Muscle layer of colon (tissue), 2 donors: Measurements from ENCODE around the gene ZNF324.
A peak's percentile ranks its signal among the peaks of the same experiment; 100 is the strongest.

Experiments
- H3K27ac ChIP-seq: one replicate; pipeline ENCODE4 v1.7.0; 2013; ENCODE audit warnings: low read depth, mild to moderate bottlenecking, low read length, moderate library complexity
- H3K27me3 ChIP-seq, 2 donors: one replicate each; pipeline ENCODE4 v1.7.0; 2013; ENCODE audit warnings: low read length in 2 of 2, mild to moderate bottlenecking in 2 of 2; ENCODE audit not compliant: insufficient read depth in 2 of 2, control insufficient read depth in 1 of 2
- H3K36me3 ChIP-seq: one replicate; pipeline ENCODE4 v1.7.0; 2013; ENCODE audit warnings: mild to moderate bottlenecking, low read length; ENCODE audit not compliant: insufficient read depth
- H3K4me1 ChIP-seq: one replicate; pipeline ENCODE4 v1.7.0; 2013; ENCODE audit warnings: mild to moderate bottlenecking, low read length; ENCODE audit not compliant: insufficient read depth
- H3K4me3 ChIP-seq, 2 donors: one replicate each; pipeline ENCODE4 v1.7.0; 2013; ENCODE audit warnings: low read length in 2 of 2, low read depth in 1 of 2, mild to moderate bottlenecking in 1 of 2, moderate library complexity in 1 of 2
- H3K9ac ChIP-seq: one replicate; pipeline ENCODE4 v1.7.0; 2013; ENCODE audit warnings: low read length
- H3K9me3 ChIP-seq: one replicate; pipeline ENCODE4 v1.7.0; 2013; ENCODE audit warnings: mild to moderate bottlenecking, low read length
- donor health status: abdominal sarcoma.
- donor health status: Adenocarcinoma of cecum.

The ZNF324 gene

DNA sequence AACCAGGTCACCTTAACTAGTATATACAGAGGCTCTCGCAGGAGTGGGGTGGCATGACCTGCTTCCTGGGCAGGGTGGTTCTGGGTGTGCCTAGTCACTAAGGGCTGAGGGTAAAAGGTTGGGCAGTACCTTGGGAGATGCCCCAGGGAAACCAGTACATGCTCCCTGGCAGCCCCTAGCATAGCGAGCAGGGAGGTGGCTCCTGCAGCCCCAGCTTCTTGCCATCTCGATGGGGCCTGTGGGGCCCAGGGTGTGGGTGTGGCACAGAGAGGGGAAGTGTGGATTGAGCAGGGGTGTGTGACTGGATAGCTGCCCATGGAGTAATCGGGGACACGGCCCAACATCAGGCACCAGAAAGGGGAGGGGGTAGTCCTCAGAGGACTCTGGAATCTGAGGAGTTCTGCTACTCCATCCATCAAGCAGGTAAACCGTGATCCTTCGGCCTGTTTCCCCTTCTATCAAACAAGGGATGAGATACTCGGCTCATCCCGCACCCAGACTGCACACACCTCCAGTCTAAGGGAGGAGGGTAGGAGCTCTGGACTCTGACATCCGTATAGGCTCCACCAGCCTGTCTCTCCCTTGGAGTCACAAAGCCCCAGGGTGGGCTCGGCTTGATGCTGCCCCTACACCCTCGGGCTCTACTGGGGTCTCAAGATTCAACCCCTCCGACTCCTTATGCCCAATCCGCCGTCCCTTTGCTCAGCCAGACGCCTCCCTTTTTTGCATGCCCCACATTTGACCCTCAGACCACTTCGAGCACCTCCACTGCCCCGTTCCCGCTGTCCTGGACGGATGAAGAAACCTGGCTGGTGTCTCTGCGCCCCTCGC lies 51.6 kb downstream of the ZNF324 start:
- no peaks in the 10 kb centered on the region for H3K9me3 ChIP-seq
- H3K4me3 ChIP-seq: peak overlapping the region; percentile 84 to 99
- peaks cover 19% of the 10 kb centered on the region for H3K36me3 ChIP-seq
- H3K4me1 ChIP-seq: peaks cover 43% of the 10 kb centered on the region
- H3K27ac ChIP-seq: peak overlapping the region; percentile 93
- no peaks in the 10 kb centered on the region for H3K27me3 ChIP-seq
- H3K9ac ChIP-seq: peak overlapping the region; percentile 88

DNA sequence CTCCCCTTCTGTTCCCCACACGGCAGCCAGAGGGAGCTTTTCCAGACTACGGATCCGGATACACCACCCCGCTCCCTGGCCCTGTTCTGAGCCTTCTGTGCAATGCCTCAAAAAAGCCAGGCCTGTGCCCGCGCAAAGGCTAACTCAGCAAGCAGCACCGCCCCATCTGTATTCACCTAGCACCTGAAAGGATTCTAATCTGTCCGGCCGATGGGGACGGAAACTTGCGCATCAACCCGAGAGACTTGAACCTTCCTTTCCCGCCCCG lies 52.1 kb downstream of the ZNF324 start:
- H3K36me3 ChIP-seq: peaks cover 19% of the 10 kb centered on the region
- H3K4me1 ChIP-seq: peaks cover 39% of the 10 kb centered on the region
- no peaks in the 10 kb centered on the region for H3K27me3 ChIP-seq

DNA sequence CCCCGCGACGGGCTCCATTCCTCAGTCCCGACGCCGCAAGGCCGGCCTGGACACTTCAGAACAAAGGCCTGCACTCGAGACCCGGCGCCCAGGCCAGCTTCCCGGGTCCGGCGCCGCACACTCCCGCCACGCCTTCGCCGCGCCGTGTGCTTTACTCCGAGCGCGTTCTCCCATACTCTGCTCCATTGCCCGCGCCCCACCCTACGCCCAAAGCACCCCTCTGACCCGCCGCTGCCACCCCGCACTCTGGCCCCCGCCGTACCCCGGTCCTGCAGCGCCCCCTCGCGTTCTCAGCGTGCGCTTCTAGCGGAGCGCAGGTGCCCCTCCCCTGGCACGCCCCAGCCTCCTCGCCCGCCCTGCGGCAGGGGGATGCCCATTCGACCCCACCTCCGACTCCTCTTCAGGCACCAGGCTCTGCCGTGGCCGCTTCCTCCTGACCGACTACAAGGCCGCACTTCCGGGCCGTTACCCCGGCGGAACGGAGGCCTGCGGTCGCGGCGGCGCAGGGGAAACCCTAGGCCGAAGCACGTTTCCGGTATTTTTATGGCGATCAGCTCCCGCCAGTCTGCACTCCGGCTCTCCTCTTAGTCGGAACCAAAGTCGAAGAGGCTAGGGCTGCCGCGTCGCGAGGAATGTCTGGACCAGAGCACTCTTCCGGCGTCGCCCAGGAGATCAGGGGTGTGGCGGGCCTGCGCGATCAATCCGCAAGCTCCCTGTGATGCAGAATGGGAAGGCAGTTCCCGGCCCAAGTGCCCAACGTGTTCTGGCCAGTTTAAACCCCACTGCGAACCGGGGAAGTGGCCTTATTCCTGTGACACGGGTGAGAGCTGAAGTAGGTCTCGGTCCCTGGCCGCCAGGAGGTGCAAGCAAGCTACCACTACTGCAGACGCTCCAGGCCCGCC lies 52.7 kb downstream of the ZNF324 start, which contains the start of gene ZBTB45:
Gene ZBTB45 (minus strand): TSS at position 456 of the 902 bp plus-strand sequence. CDS start 2,137 bp downstream, outside the sequence.
- Histone ChIP-seq H3K4me1 (peaks cover 36% of the 10 kb centered on the region), H3K27me3 (no peaks in the 10 kb centered on the region), H3K27ac (peak within 1 kb of the TSS; percentile 93), H3K36me3 (peaks cover 19% of the 10 kb centered on the region), H3K9ac (peak within 1 kb of the TSS; percentile 88), H3K4me3 (peak within 1 kb of the TSS; percentile 84 to 99), H3K9me3 (no peaks in the 10 kb centered on the region)

More for the DNA sequence above, 52.1 kb downstream of the ZNF324 start:
- Histone ChIP-seq H3K9me3 (no peaks in the 10 kb centered on the region), H3K27ac (peak overlapping the region; percentile 93), H3K9ac (peak overlapping the region; percentile 88), H3K4me3 (peak overlapping the region; percentile 84 to 99)

DNA sequence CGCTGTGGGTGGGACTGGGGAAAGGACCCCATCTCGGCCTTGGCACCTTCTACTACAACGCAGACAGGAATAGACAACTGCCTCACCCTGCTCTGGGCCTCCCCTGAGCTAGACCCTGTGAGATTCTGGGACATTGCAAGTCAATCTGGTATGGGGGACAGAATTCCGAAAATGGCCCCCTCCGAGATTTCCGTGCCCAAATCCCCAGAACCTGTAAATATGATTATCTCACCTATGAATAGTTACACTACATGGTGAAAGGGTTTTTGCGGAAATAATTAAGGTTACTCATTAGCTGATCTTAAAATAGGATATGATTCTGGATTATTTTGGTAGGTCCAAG lies 53.3 kb downstream of the ZNF324 start:
- Histone ChIP-seq H3K4me3 (peak overlapping the region; percentile 84 to 99), H3K36me3 (peaks cover 19% of the 10 kb centered on the region), H3K27ac (peak overlapping the region; percentile 93), H3K4me1 (peaks cover 33% of the 10 kb centered on the region), H3K9ac (peak overlapping the region; percentile 88), H3K9me3 (no peaks in the 10 kb centered on the region), H3K27me3 (no peaks in the 10 kb centered on the region)

DNA sequence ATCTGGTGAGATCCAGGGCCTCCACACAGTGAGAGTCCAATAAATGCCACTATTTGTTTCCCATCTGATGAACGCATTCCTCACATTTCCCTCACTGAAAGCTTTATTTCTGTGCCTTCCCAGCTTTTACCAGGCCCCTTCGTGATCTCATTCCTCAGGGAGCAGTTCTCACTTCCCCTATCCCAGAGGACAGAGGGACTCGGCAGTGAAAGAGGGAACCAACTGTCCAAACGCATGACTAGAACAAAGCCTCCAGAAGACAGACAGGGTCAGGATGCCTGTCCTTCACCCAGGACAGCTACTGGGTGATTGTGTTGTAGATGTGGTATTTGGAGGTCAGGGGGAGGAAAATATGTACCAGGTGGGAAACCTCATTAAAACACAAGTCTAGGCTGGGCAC lies 54.8 kb downstream of the ZNF324 start:
- Histone ChIP-seq H3K27ac (no peak overlapping the region), H3K4me3 (no peak overlapping the region), H3K9ac (no peak overlapping the region), H3K27me3 (no peaks in the 10 kb centered on the region), H3K9me3 (no peaks in the 10 kb centered on the region), H3K4me1 (peaks cover 22% of the 10 kb centered on the region), H3K36me3 (peaks cover 9% of the 10 kb centered on the region)

DNA sequence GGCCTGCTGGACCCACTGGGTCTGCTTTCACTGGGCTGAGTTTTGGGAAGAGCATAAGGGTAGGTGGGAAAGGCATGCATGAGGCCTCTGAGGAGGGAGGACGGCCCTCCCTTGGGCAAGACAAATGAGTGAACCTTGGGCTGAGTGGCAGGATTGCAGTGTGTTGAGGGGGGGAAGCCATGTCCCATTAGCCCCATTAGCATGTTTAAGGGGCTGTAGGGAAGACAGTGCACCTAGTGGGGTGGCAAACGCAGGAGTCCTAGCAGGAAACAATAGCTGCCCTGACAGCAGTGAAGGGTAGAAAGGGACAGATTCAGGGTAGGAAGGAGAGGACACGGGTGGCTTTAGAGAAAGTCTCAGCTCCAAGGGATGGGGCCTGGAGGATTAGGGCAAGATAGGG lies 55.8 kb downstream of the ZNF324 start:
- Histone ChIP-seq H3K9me3 (no peaks in the 10 kb centered on the region), H3K27ac (no peak overlapping the region), H3K36me3 (no peaks in the 10 kb centered on the region), H3K27me3 (no peaks in the 10 kb centered on the region), H3K9ac (no peak overlapping the region), H3K4me1 (peaks cover 13% of the 10 kb centered on the region), H3K4me3 (no peak overlapping the region)
